Measurements from ENCODE around the gene SCN8A. TPM values are rescaled to one million over a fixed set of nuclear protein-coding genes. Genes with fewer than 3 reads are reported as not detected.

Gene SCN8A
- polyA plus RNA-seq, 1 experiment = 9.6 TPM

DNA sequence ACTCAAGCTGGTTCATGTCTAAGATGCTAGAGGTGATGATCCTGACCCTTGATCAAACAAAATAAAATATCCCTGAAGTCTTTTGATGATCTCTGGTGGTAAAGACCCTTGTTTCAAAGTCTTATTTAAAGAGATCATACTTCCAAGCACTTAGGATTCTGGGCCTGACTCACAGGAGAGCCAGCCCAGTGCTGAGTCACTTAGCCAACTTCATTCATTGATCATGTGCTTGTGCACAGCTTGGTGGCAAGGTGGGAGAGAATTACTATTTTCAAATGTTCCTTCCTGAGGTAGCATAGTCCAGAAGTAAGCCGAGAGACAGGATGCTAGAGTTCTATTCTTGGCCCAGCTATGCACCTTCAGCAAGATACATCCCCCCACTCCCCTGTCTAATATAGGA lies 40.6 kb downstream of the SCN8A start:
- TF ChIP-seq, protein P1, sequence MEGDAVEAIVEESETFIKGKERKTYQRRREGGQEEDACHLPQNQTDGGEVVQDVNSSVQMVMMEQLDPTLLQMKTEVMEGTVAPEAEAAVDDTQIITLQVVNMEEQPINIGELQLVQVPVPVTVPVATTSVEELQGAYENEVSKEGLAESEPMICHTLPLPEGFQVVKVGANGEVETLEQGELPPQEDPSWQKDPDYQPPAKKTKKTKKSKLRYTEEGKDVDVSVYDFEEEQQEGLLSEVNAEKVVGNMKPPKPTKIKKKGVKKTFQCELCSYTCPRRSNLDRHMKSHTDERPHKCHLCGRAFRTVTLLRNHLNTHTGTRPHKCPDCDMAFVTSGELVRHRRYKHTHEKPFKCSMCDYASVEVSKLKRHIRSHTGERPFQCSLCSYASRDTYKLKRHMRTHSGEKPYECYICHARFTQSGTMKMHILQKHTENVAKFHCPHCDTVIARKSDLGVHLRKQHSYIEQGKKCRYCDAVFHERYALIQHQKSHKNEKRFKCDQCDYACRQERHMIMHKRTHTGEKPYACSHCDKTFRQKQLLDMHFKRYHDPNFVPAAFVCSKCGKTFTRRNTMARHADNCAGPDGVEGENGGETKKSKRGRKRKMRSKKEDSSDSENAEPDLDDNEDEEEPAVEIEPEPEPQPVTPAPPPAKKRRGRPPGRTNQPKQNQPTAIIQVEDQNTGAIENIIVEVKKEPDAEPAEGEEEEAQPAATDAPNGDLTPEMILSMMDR (IDR thresholded peaks at IDR 0.05; ENCODE audit: low read depth, low read length) = no peak
- ChIA-PET CTCF (no interaction called here), POLR2A (no interaction called here)
- Histone ChIP-seq H3K4me3 (ENCODE audit: low read depth, low read length) (no peak overlapping the region), H3K9me3 (ENCODE audit: control insufficient read depth, insufficient read depth, low read length) (no peaks in the 10 kb centered on the region), H3K27ac (ENCODE audit: low read depth, low read length) (peak overlapping the region; percentile 13), H3K27me3 (ENCODE audit: control insufficient read depth, insufficient read depth, low read length) (no peaks in the 10 kb centered on the region)
- no peak for DNase-seq (ENCODE audit: low read depth, low spot score)

DNA sequence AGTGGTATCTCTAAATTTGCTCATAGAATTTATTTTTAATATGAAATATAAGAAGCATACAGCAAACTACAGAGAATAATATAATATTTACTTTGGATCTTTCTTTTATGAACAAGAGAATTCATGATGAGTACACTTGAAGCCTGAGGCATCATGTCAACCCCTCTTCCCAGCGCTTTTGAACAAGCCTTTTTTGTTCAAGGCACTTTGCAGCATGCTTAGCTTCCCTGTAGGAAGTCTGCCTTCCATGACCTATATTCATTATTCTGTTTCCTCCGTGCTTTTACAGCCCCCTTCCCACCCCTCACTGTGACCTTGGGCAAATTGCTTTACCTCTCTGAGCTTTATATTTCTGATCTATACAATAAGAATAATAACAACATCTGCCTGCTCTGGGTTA lies 41.6 kb downstream of the SCN8A start:
- Histone ChIP-seq H3K27ac (ENCODE audit: low read depth, low read length) (no peak overlapping the region), H3K4me3 (ENCODE audit: low read depth, low read length) (no peak overlapping the region), H3K9me3 (ENCODE audit: control insufficient read depth, insufficient read depth, low read length) (no peaks in the 10 kb centered on the region), H3K27me3 (ENCODE audit: control insufficient read depth, insufficient read depth, low read length) (no peaks in the 10 kb centered on the region)
- no peak for DNase-seq (ENCODE audit: low read depth, low spot score)
- POLR2A ChIA-PET = no interaction called here
- TF ChIP-seq, protein P1 (IDR thresholded peaks at IDR 0.05; ENCODE audit: low read depth, low read length) = no peak
- CTCF ChIA-PET = no interaction called here

DNA sequence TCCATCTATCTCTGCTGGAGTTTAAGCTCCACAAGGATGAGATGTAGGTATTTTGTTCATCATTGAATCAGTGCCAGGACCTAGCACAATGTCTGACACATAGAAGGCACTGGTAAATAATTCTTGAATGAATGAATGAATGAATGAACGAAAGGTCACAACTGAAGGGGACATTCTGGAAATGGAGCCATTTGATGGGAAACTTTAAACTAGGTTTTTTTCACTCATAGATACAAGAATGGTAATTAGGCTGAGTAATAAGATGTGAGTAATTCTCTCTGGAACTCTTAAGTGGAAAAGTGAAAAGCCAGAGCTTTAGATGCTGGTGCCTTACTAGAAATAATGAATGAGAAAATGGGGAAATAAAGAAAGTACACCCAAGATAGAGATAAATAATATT lies 44.3 kb downstream of the SCN8A start:
- no peak overlapping the region for H3K27ac ChIP-seq (ENCODE audit: low read depth, low read length)
- no peak for DNase-seq (ENCODE audit: low read depth, low spot score)
- ChIA-PET CTCF (no interaction called here), POLR2A (no interaction called here)
- H3K27me3 ChIP-seq (ENCODE audit: control insufficient read depth, insufficient read depth, low read length) = no peaks in the 10 kb centered on the region
- no peaks in the 10 kb centered on the region for H3K9me3 ChIP-seq (ENCODE audit: control insufficient read depth, insufficient read depth, low read length)
- TF ChIP-seq, protein P1 (IDR thresholded peaks at IDR 0.05; ENCODE audit: low read depth, low read length) = no peak
- no peak overlapping the region for H3K4me3 ChIP-seq (ENCODE audit: low read depth, low read length)

DNA sequence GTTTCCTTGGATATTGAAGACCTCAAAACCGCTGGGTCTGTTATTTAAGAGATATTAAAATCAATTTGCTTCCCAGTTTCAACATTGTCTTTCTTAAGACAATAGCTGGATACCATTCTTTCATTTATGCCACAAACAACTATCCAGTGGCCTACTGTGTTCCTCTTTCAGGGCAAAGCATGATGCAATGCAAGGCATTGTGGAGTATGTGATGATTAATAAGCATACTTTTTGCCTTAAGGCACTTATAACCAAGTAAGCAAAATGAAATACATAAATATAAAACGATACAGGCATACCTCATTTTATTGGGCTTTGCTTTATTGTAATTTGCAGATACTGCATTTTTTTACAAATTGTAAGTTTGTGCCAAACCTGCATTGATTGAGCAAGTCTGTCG lies 45.5 kb downstream of the SCN8A start:
- no peak for DNase-seq (ENCODE audit: low read depth, low spot score)
- POLR2A ChIA-PET = no interaction called here
- no peak overlapping the region for H3K4me3 ChIP-seq (ENCODE audit: low read depth, low read length)
- TF ChIP-seq, protein P1 (IDR thresholded peaks at IDR 0.05; ENCODE audit: low read depth, low read length) = no peak
- CTCF ChIA-PET = interaction anchor here (0.6 kb wide), 1 partner anchor 105 kb away, joined by 3 read pairs; no protein-coding TSS in a partner anchor
- no peaks in the 10 kb centered on the region for H3K27me3 ChIP-seq (ENCODE audit: control insufficient read depth, insufficient read depth, low read length)
- H3K9me3 ChIP-seq (ENCODE audit: control insufficient read depth, insufficient read depth, low read length) = no peaks in the 10 kb centered on the region
- no peak overlapping the region for H3K27ac ChIP-seq (ENCODE audit: low read depth, low read length)

DNA sequence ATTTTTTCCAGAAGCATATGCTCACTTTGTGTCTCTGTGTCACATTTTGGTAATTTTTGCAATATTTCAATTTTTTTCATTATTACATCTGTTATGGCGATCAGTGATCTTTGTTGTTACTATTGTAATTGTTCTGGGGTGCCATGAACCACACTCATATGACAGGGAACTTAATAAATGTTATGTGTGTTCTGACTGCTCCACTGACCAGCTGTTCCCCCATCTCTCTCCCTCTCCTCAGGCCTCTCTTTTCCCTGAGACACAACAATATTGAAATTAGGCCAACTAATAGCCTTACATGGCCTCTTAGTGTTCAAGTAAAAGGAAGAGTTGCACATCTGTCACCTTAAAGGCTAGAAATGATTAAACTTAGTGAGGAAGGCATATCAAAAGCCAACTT lies 46.0 kb downstream of the SCN8A start:
- ChIA-PET POLR2A (no interaction called here), CTCF (interaction anchor here (0.6 kb wide), 1 partner anchor 105 kb away, joined by 3 read pairs; no protein-coding TSS in a partner anchor)
- Histone ChIP-seq H3K27ac (ENCODE audit: low read depth, low read length) (no peak overlapping the region), H3K4me3 (ENCODE audit: low read depth, low read length) (no peak overlapping the region), H3K9me3 (ENCODE audit: control insufficient read depth, insufficient read depth, low read length) (no peaks in the 10 kb centered on the region), H3K27me3 (ENCODE audit: control insufficient read depth, insufficient read depth, low read length) (no peaks in the 10 kb centered on the region)
- no peak for DNase-seq (ENCODE audit: low read depth, low spot score)
- TF ChIP-seq, protein P1 (IDR thresholded peaks at IDR 0.05; ENCODE audit: low read depth, low read length) = no peak
